GM21367 (cell line): Measurements from ENCODE around the gene IQSEC1.

Experiments
- ATAC-seq: cut with Tn5 transposase; IDR thresholded peaks from one replicate; pipeline ENCODE4 v1.9.1; 2021; ENCODE audit not compliant: unreplicated experiment

Gene IQSEC1

DNA sequence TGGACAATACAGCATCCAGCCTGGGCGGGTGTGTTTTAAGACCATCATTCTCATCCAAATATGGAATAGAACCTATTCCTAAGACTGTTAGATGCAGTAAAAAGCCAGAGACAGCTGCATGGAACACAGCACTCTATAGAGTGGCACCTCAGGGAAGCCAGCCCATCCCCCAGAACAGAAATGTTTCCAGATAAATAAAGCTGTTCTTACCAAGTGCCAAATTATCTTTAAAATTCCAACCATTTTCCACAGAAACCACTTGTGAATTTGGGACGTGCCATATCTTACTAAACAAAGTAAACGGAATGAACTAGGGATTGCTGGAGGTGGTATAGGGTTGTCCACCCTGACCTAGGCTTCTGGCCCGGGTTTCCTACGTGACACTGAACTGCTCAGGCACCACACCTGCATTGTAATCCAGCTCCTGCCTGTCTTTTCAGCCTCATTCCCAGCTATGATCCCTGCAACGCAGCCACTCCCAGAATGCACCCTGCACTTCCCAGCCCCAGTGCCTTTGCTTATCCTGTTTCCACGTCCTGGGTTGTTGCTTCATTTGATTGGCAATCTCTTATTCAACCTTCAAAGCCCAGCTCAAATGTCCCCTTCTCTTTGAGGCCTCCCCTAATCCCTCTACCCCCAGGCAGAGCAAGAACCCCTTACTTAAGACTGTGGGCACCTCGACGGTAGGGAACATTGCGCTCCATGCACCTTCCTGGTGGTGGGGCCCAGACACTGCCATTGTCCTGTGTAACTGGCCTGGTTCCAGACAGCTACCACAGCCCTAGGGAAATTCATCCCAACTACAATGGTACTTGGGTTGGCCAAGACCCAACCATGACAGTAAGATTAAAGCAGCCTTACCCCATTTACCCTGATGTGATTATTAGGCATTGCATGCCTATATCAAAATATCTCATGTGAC lies 100.2 kb downstream of the IQSEC1 start:
- ATAC-seq: no peak

DNA sequence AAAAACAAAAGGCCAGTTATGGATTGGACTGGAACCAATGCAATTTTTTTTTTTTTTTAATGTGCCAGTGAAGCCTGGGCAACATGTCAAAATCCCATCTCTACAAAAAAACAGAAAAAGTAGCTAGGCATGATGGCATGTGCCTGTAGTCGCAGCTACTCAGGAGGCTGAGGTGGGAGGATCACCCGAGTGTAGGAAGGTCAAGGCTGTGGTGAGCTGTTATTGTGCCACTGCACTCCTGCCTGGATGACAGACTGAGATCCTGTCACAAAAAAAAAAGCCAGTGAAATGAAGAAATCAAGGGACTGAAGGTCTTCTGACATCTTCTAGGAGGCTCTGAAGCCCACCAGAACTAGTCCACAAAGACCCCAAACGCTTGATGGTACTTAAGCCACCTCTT lies 101.2 kb downstream of the IQSEC1 start:
- ATAC-seq: no peak

DNA sequence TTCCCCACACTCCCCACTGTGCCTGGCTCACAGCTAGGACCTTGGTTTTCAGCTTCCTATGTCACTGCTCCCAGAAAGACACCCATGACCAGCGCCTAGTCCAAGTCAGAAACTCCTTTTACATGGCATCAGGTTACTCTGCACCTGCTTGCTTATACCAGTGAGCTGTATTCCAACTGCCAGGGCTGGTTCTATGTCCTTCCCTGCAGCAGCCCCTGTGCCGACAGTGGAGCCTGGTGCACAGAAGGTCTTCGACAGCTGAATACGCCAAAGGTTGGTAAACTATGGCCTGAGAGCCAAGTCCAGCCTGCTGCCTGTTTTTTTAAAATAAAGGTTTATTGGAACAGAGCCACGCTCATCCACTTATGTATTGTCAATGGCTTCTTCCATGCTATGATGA lies 102.5 kb downstream of the IQSEC1 start:
- ATAC-seq: no peak

DNA sequence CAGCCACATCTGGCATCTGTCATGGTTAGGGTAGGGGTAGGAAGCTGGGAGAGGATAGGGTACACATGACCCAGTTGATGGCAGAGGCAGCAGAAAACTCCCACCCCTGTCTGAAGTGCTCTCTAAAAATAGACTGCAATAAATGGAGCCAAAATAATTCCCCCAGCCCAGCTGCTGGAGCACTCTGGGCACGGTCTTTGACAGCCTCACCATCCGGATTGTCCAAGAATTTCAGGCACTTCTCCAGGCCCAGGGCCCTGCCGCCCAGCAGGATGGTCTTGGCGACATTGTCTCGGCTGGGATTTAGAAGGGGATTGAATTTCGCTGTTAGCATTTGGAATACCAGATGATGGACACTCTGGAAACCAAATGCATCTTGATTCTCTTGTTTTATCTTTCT lies 103.7 kb downstream of the IQSEC1 start:
- ATAC-seq: no peak

DNA sequence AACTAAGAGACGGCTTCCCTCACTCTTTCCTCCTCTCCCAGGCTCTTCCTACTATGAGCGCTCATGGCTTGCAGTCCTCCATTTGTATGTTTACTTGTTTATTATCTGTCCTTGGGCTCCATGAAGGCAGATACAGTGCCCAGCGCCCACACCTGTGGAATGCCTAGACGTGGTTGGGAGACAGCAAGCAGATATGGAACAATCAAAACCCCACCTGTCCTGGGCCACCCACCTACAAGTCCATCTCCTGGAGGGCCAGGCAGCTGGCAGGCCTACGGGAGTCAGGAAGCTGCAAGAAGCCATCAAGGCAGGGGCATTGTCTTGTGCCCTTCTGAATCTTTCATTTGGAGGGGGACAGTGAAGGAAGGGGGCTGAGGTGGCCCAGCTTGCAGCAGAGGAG lies 104.7 kb downstream of the IQSEC1 start:
- no peak for ATAC-seq

DNA sequence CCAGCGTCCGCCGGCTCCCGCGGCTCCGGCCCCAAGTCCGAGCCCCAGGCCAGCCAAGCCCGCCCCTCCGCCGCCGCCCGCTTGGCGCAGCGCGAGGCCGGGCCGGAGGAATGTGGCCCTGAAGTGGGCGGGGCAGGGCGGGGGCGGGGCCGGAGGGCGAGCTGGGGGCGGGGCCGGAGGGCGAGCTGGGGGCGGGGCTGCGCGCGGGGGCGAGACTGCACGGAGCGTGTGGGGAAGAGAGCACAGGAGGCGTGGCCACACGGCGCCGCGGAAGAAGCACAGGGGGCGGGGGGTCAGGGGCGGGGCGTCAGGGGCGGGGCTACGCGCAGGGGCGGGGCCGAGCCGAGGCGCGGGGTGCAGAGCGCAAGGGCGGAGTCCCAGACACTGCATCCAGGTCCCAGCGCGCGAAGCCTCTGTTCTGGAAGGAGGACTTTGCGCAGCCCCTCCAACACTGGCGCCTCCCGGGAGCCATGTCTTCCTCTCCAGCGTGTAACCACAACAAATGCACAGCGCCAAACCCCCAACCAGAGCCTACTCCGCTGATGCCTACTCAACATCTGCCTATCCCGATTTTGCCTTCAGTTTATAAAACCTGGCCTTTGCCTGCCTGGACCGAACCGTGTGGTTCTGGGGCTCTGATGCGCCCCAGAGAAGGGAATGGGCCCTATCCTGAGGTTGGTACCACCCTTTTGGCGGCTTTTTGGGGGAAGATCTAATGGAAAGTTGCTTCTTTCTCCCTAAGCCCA lies 105.5 kb downstream of the IQSEC1 start:
- ATAC-seq: peak; percentile 60

DNA sequence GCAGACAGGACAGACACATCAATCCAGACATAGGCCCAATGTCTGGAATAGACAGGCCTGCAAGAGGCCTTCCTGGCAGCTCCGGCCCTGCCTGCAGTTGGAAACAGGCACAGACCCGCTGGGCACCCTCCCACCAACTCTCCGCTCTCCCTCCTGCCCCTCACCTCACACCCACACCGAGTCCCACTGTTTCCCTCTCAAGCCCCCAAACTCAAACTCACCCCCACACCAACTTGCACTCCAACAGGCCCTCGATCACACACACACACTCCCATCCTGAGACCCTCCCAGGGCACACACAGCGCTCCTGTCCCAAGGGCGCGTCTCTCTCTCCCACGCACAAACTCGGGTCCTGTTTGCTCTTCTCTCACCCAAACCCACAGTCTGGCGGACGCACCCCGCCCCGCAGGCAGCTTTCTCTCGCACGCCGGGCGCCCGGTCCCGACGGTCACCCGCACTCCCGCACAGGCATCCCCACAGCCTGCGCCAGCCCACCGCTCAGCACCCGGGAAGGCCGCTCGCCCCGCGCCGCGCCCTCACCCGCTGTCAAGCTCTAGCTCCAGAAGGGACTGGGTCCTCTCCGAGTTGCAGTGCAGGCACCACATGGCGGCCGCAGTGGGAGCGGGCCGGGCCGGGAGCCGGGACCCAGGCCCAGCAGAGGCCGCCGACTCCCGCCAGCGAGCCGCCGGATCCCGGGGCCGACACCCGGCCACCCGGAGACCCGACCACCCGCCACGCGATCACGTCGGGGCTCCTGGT lies 106.2 kb downstream of the IQSEC1 start:
- no peak for ATAC-seq

DNA sequence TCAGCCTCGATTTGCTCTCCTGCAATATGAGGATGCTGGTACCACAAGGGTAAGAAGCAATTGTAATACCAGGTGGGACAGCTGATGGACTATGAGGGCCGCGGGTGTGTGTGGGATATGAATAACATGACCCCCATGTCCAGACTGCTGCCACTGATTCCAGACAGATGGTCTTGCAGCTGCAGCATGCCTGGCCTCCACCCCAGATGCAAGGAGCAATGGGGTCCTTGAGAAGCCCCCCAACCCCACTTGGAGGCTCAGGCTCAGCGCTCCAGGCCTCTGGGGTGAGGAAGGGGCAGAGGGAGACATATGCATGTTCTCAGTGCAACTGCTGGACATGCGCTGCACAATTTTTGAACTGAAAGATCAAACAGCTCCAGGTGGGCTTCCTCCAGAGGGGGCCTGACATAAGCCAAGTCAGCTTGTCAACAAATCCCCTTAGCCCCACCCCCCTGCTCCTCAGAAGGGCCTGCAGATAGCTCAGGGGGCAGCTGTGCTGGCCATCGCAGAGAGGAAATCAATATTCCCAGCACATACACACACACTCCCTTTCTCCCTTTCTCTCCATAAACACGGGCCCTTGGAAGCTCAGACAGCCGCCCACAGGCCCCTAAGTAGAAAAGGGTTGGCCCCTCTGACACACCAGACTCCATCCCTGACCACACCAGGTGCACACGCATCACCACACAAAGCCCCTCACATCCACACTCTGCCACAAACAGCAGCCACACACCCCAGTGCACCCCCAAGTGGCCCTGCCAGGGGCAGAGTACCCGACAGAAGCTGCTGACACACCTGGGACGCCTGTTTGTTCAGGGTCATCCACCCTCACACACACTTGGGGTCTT lies 107.0 kb downstream of the IQSEC1 start:
- ATAC-seq: no peak

DNA sequence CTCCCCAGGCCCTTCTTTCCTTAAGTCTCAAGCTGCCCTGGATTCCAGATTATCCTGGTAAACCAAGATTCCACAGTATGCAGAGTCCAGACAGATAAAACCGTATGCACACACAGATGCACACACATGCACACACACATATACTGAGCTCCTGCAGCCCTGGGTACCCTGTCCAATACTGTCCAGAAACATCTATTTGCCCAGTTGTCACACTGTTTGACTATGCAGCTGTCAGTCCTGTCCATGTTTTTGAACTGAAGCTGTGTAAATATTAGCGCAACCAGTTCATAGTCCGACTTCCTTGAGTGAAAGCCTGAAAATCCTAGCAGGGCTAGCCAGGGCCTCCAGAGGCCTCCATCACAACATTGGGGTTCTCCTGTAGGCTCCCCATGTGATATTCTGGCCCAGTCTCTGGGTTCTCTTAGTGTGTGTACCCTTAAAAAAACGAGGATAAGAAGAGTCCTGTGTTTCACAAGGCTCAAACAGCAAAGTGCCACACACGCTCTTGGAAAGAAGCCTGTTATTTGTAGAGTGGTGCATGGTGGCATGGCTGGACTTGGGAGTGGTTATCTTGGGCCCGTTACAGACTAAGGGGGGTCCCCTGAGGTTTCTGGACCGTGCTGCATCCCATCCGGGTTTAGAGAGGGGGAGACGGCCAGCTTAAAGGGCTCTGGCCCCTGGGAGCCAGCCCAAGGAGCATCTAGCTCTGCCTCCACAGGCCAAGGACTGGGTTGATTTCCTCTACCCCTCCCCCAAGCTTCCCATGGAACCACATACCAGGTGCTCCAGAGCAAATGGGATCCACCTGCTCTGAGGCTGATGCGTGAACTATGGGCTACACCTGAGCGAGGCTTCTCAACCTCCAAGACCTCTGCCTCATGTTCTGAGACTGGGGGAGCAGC lies 108.3 kb downstream of the IQSEC1 start:
- ATAC-seq: no peak

DNA sequence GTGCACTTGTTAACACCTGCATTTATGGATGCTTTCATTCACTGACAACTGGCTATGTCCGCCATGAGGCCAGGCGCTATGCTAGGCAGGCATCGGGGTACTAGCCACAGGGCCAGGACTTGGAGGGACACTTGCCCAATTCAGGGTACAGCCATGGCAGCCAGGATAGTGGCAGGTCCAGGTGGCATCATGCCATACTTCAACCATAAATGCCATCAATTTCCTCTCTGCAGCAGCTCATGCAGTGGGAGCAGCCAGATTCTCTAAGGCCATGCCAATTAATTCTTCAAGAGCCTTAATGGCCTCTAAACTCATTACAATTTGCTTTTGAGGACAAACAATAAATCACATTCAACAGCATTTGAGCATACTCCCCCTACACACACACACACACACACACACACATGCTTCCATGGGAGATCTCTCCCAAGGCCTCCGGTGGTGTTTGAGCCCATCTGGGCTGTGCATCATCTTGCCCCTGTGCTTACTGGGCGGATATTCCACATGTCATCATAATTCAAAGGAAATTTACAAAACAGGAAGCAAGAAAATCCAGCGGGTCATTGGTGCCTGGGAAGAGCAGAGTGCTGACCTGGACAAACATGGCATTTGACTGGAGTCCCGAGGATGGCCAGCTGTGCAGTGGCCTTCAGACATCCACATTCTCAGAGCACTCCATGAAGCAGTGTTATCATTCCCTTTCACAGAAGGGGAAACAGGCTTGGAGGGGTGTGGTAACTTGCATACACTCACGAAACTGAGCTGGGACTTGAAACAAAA lies 109.1 kb downstream of the IQSEC1 start:
- ATAC-seq: no peak

DNA sequence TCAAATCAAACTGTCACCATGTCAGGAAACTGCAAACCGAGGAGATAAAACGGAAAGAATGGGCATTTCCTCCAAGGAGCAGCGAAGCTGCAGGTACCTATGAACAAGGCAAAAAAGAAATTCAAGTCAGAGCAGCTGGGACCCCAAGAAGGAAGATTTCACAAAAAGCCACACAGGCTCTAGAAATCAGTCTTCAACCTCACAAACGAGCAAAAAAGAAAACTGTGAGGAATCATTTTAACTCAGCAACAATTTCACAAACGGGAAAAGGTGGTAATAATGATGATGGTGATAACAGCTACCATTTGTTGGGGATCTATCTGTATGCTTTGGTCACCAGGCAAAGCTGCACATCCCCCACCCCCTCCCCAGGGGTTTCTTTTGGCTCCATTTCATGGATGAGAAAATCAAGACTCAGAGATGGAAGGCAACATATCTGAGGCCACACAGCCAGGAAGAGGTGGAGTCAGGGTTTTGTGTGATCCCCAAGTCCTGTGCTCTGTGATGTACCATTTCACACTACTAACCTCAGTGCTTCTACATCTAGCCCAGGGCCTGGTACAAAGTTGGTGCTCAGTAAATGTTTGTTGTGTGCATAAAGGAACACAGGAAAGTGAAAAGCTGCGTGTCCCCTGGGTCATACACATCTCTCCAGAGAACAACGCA lies 109.9 kb downstream of the IQSEC1 start:
- no peak for ATAC-seq

DNA sequence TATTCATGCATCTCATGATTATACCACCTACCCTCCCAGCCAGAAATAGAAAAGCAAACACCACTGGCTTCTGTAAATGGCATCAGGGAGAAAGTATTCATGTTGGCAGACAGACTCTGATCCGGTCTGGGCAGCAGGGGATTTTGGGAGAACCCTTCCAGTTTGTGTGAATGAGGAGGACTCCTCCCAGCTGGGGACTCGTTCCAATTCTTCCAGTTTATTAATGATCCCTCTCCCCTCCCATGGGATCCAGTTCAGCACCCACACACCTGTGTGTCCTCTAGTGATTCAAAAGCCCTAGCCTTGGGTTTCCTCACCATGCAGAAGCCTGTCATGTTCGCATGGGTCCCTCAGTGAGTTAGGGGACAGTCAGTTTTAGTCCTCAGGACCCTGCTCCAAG lies 110.9 kb downstream of the IQSEC1 start:
- no peak for ATAC-seq

DNA sequence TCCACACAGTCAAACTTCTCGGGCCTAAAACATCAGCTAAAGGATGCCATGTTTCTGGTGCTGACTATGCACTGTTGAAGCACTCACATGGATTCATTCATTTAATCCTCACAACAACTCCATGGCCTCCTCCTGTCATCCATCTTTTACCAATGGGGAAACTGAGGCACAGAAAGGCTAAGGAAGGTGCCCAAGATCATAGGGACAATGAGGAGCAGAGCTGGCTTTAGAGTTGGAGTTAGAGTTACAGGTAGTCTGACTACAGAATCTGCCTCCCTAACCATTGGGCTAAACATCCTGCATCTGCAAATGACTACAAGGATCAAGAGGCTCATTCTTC lies 111.6 kb downstream of the IQSEC1 start:
- no peak for ATAC-seq

DNA sequence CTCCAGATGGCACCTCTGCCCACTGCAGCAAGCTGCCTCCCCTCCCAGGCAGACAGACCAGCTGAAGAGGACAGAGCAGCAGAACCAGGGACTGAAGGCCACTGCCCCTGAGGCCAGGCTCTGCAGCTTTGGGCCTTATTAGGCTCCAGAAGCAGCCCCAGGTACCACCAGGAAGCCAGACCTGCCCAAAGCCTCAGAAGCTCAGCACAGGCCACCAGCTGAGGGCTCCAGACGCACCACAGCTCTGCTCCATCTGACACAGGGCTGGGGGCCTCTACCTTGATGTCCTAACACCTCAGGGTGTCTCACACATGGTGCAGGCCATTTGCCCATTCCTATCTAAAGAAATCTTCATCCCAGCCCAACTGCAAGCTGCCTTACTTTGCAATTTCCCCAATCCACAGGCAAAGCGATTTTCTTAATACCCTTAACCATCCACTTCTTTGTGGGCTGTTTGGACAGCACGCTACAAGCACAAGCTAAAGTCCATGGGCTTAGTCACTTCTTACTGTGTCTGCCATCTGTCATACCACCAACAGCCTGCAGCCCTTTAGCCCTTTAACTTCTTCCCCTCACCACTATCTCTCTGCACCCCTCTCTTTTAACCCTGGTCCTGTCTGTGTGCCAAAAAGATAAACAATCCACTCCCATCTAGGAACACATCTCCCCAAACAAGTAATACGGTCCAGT lies 112.1 kb downstream of the IQSEC1 start:
- no peak for ATAC-seq

DNA sequence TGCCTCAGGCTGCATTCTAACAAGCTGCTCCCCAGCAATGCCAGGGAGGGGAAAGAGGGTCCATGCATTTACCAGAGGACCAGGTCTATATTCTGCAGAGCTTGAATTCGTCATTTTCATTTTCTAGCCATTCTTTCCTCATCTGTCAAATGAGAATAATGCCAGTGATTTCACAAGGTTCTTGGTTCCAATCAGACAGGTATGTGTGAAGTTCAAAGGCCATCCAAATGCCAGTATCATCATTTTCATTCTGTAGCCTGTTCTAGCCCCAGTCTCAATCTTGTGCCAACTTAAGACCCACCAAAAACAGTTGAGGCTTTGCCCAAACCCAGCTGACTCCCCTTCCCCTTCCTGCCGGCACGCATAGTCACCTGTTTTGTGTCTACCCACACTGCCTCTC lies 112.7 kb downstream of the IQSEC1 start:
- ATAC-seq: no peak

DNA sequence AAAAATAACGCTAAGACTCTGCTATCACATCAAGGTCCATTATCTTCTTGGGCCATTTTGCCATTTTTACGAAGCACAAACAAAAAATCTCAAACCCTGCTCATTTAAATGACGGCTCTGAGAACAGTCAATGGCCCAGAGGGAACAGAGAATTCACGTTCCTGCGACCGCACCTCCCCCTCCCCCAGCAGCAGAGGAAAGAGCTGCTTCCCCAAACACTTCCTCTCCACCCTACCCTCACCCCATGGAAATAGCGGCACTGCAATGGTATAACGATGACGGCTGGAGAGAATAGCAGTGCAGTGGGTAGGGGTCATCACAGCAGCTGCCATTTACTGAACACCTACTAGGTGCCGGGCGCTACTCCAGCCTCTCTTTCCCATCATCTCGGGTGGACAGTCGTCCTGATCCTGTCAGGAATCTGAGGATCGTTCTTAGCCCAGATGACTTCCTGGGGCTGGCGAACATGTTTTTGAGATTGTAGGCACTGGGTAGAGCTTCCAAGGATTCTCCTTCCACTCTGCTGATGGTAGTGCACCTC lies 113.3 kb downstream of the IQSEC1 start:
- ATAC-seq: peak; percentile 40

DNA sequence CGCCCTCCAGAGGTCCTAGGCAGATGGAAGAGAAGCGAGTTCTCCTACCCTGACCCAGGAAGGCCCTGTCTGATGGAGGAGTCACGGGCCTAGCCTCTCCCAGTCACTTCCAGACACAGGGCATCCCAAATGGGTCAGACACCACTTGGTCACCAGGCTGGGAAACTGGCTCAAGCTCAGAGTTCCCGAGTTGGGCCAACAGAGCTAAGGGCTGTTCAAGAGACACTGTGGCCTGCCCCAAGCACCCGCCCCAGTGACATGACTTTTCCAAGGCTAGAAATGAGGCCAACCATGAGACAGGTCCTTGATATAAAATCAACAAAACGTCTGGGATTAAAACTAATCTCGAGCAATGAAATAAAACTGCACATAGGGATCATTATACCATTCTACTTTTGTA lies 113.8 kb downstream of the IQSEC1 start:
- no peak for ATAC-seq
